Endothelial cell of umbilical vein (primary cell): ENCODE data around the gene ATP1B1. TPM values are rescaled to one million over a fixed set of nuclear protein-coding genes. Genes with fewer than 3 reads are reported as not detected.

Experiments
- BruUV-seq: library from RNA; stranded (reverse); fragments of 400-500 nt; replicated peaks from 2 replicates; lab custom pipeline; 2021; lab: Mats Ljungman, UMichigan
- CTCF ChIA-PET: fragments of 300-600, 350-600 bp; sonication (Branson Sonifier 250); formaldehyde crosslinking; loops from one replicate; lab custom pipeline; 2021; ENCODE audit warnings: antibody characterized with exemption, inconsistent platforms; lab: Charles Lee
- POLR2A ChIA-PET: fragments of 300-600, 350-600 bp; sonication (Branson Sonifier 250); formaldehyde crosslinking; loops from one replicate; lab custom pipeline; 2021; ENCODE audit warnings: antibody characterized with exemption, inconsistent platforms; lab: Charles Lee
- DNase-seq: peaks from one replicate; pipeline ENCODE4 v3.0.0-alpha.2; 2011; ENCODE audit warnings: low read depth, low spot score
- FAIRE-seq: peaks from 2 replicates; lab custom pipeline; 2011; peaks lifted over from hg19 to GRCh38; lab: Jason Lieb, UNC
- H2AFZ ChIP-seq: 2 replicates; pipeline ENCODE4 v1.6.0; 2012; ENCODE audit warnings: low read depth, low read length, control low read depth, inconsistent platforms
- H3K27ac ChIP-seq: 2 replicates; pipeline ENCODE4 v1.5.1; 2011; ENCODE audit warnings: low read depth, mild to moderate bottlenecking, control low read depth, low read length, moderate library complexity; ENCODE audit not compliant: insufficient read depth
- H3K27me3 ChIP-seq, 2 experiments: 2 replicates each; pipeline versions ENCODE4 v1.6.0 to v1.6.1; 2011; ENCODE audit warnings: low read length in 2 of 2, mixed read lengths in 1 of 2; ENCODE audit not compliant: control insufficient read depth in 2 of 2, insufficient read depth in 2 of 2
- H3K36me3 ChIP-seq, 2 experiments: 2 replicates in 1 of 2; 3 replicates in 1 of 2; pipeline ENCODE4 v1.5.1; 2011; ENCODE audit warnings: low read length in 2 of 2, mild to moderate bottlenecking in 1 of 2, moderate library complexity in 1 of 2; ENCODE audit not compliant: control insufficient read depth in 2 of 2, insufficient read depth in 2 of 2; ENCODE audit errors: extremely low read depth in 1 of 2
- H3K4me1 ChIP-seq: 3 replicates; pipeline ENCODE4 v1.5.1; 2011; ENCODE audit warnings: mild to moderate bottlenecking, low read length; ENCODE audit not compliant: control insufficient read depth, insufficient read depth; ENCODE audit errors: extremely low read depth
- H3K4me2 ChIP-seq: 2 replicates; pipeline ENCODE4 v1.6.1; 2011; ENCODE audit warnings: low read length, control low read depth, mixed read lengths; ENCODE audit not compliant: insufficient read depth
- H3K4me3 ChIP-seq, 3 experiments: fragments of 200-600 bp in 1 of 3; sonication (generic), shearing (Covaris generic) in 1 of 3; replicated peaks in 1 of 3; 2 replicates each; pipeline ENCODE4 v1.5.1; 2011 to 2016; ENCODE audit warnings: control low read depth in 3 of 3, low read length in 3 of 3, mild to moderate bottlenecking in 2 of 3, inconsistent platforms in 1 of 3, low read depth in 1 of 3, moderate library complexity in 1 of 3; ENCODE audit not compliant: insufficient read depth in 1 of 3
- H3K79me2 ChIP-seq: 2 replicates; pipeline ENCODE4 v1.6.0; 2012; ENCODE audit warnings: low read length, inconsistent platforms; ENCODE audit not compliant: control insufficient read depth, insufficient read depth
- H3K9ac ChIP-seq: replicated peaks from 2 replicates; pipeline ENCODE3; 2011; ENCODE audit warnings: low read length, control low read depth; ENCODE audit not compliant: insufficient read depth; ENCODE audit errors: extremely low read depth
- H3K9me1 ChIP-seq: replicated peaks from 3 replicates; pipeline ENCODE4 v1.6.0; 2011; ENCODE audit warnings: mild to moderate bottlenecking, low read length; ENCODE audit not compliant: control insufficient read depth, insufficient read depth; ENCODE audit errors: extremely low read depth
- H3K9me3 ChIP-seq: replicated peaks from 2 replicates; pipeline ENCODE4 v1.5.1; 2012; ENCODE audit warnings: low read length, inconsistent platforms; ENCODE audit not compliant: control insufficient read depth, insufficient read depth
- H4K20me1 ChIP-seq: replicated peaks from 2 replicates; pipeline ENCODE3; 2011; ENCODE audit warnings: mild to moderate bottlenecking, low read length; ENCODE audit not compliant: control insufficient read depth, insufficient read depth; ENCODE audit errors: extremely low read depth
- EZH2 ChIP-seq: IDR thresholded peaks from 2 replicates; pipeline ENCODE4 v1.6.1; 2012; ENCODE audit warnings: borderline replicate concordance, low read depth, mild to moderate bottlenecking, moderate library complexity, low read length, inconsistent platforms; ENCODE audit not compliant: severe bottlenecking
- FOS ChIP-seq: IDR thresholded peaks from 2 replicates; pipeline ENCODE4 v1.6.1; 2011; ENCODE audit warnings: mild to moderate bottlenecking, low read length, moderate library complexity, borderline replicate concordance; ENCODE audit not compliant: insufficient read depth
- GATA2 ChIP-seq: IDR thresholded peaks from 2 replicates; pipeline ENCODE4 v1.7.0; 2011; ENCODE audit warnings: low read depth, mild to moderate bottlenecking, moderate library complexity, mixed read lengths, low read length; ENCODE audit not compliant: insufficient read length, insufficient read depth
- JUN ChIP-seq: IDR thresholded peaks from 2 replicates; pipeline ENCODE4 v1.6.1; 2011; ENCODE audit warnings: borderline replicate concordance, low read depth; ENCODE audit not compliant: insufficient read length, insufficient read depth
- MYC ChIP-seq: IDR thresholded peaks from one replicate; pipeline ENCODE4 v1.6.1; 2011; ENCODE audit warnings: mild to moderate bottlenecking, low read depth, low read length
- POLR2A ChIP-seq: IDR thresholded peaks from 2 replicates; pipeline ENCODE4 v1.6.1; 2012; ENCODE audit warnings: low read depth, mild to moderate bottlenecking, control low read depth, low read length
- POLR2AphosphoS5 ChIP-seq: IDR thresholded peaks from 2 replicates; pipeline ENCODE4 v1.6.1; 2012; ENCODE audit warnings: low read depth, mild to moderate bottlenecking, control low read depth, low read length, moderate library complexity; ENCODE audit not compliant: insufficient read depth
- dilution Hi-C: fragments of 300-500 bp; cut with MboI; formaldehyde crosslinking; loops from one replicate; pipeline ENCODE4 v1.15.0; 2019; ENCODE audit warnings: low sequenced_read_pairs; ENCODE audit not compliant: extremely low pct_ligation_motif_present
- intact Hi-C: fragments of 100-400 bp; cut with micrococcal nuclease; formaldehyde crosslinking; loops from one replicate; pipeline ENCODE4 v1.10.0; 2022
- polyA plus RNA-seq, 4 experiments: library from polyadenylated mRNA; depleted of rRNA in 3 of 4; stranded (reverse) in 3 of 4; unstranded in 1 of 4; fragments of >200 nt; gene quantifications; 2 replicates each; pipeline versions ENCODE4 v1.2.1 to v1.2.3, GENCODE V29; 2011 to 2012; ENCODE audit warnings: missing spikeins in 1 of 4
- total RNA-seq: library from RNA; stranded (reverse); gene quantifications from 2 replicates; pipeline ENCODE4 v1.2.3, GENCODE V29; 2021
- TF ChIP-seq, protein P1 (sequence below), 2 donors: IDR thresholded peaks; 1 replicate in 1 of 2; 2 replicates in 1 of 2; pipeline ENCODE4 v1.5.1; 2011; ENCODE audit warnings: low read length in 2 of 2, mild to moderate bottlenecking in 2 of 2, moderate library complexity in 2 of 2, control low read depth in 1 of 2, inconsistent platforms in 1 of 2, low read depth in 1 of 2; ENCODE audit not compliant: insufficient read depth in 1 of 2; ENCODE audit errors: extremely low read depth in 1 of 2
- TF ChIP-seq, protein P2 (sequence below): IDR thresholded peaks from 2 replicates; pipeline ENCODE4 v1.6.1; 2011; ENCODE audit not compliant: insufficient read depth, insufficient read length

The ATP1B1 gene
- total and polyA plus RNA-seq, 2 donors (not counting 3 experiments of a cell fraction or from before 2014, with no cell fraction given): 14.3 to 56.1 TPM

DNA sequence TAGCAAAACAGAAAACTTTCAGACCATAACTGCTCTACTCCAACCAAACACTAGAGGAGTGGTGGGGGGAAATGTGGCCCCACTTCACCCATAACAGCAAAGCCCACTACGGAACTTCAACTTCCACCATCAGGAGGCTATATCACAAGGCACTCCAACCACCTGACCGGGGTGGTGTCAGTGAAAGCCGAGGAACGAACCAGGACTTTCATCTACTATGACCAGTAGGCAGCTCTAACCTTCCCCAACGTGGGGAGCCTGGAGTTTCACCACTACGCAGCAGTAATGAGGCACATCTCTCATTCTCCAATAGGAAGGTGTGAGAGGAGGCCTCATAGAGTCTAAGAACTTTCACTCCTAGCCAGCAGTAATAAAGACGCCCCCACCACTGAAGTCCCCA is 42.4 kb upstream of the ATP1B1 start:
- POLR2A ChIA-PET: no interaction called here
- FAIRE-seq: no peak
- dilution Hi-C loops: no loop called here

More for the DNA sequence above, 42.4 kb upstream of the ATP1B1 start:
- Histone ChIP-seq H3K4me2 (no peak overlapping the region), H4K20me1 (no peaks in the 10 kb centered on the region), H3K27ac (no peak overlapping the region), H3K4me1 (peaks cover 7% of the 10 kb centered on the region), H3K9me3 (no peaks in the 10 kb centered on the region), H3K27me3 (peaks cover 0 to 2% of the 10 kb centered on the region in 2 experiments), H3K9me1 (no peaks in the 10 kb centered on the region), H3K36me3 (no peaks in the 10 kb centered on the region), H3K9ac (no peak overlapping the region), H3K4me3 (no peak overlapping the region), H2AFZ (no peak overlapping the region), H3K79me2 (no peaks in the 10 kb centered on the region)
- no peak for DNase-seq
- CTCF ChIA-PET: no interaction called here
- TF ChIP-seq GATA2: no peak
- no peak for TF ChIP-seq POLR2AphosphoS5
- TF ChIP-seq, protein P1, sequence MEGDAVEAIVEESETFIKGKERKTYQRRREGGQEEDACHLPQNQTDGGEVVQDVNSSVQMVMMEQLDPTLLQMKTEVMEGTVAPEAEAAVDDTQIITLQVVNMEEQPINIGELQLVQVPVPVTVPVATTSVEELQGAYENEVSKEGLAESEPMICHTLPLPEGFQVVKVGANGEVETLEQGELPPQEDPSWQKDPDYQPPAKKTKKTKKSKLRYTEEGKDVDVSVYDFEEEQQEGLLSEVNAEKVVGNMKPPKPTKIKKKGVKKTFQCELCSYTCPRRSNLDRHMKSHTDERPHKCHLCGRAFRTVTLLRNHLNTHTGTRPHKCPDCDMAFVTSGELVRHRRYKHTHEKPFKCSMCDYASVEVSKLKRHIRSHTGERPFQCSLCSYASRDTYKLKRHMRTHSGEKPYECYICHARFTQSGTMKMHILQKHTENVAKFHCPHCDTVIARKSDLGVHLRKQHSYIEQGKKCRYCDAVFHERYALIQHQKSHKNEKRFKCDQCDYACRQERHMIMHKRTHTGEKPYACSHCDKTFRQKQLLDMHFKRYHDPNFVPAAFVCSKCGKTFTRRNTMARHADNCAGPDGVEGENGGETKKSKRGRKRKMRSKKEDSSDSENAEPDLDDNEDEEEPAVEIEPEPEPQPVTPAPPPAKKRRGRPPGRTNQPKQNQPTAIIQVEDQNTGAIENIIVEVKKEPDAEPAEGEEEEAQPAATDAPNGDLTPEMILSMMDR (IDR thresholded peaks at IDR 0.05; ENCODE audit: extremely low read depth in 1 of 2, insufficient read depth in 1 of 2, low read depth in 1 of 2, low read length in 2 of 2): no peak
- no peak for TF ChIP-seq JUN
- no peak for TF ChIP-seq EZH2
- TF ChIP-seq, protein P2, sequence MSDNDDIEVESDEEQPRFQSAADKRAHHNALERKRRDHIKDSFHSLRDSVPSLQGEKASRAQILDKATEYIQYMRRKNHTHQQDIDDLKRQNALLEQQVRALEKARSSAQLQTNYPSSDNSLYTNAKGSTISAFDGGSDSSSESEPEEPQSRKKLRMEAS: no peak
- no peak for TF ChIP-seq POLR2A
- no peak for TF ChIP-seq FOS
- TF ChIP-seq MYC: no peak
- no TSS peak for BruUV-seq
- intact Hi-C loops: no loop called here
